Activated CD8-positive, alpha-beta memory T cell treated with anti-CD3 and anti-CD28 coated beads, Interleukin-2, amount 50 U/mL, for 1 hour (primary cell): ENCODE measurements around the gene PKMYT1.

Experiments used
- DNase-seq: peaks from one replicate; pipeline ENCODE4 v3.0.0-alpha.2; 2020; ENCODE audit errors: extremely low read depth

PKMYT1 gene

GRCh38 chr16:3017794-3018506, 37.7 kb upstream of the PKMYT1 start, which contains the start of gene CLDN6:
Gene CLDN6, minus strand, starts transcription at chr16:3018183. Its CDS starts 2,162 bp downstream, at chr16:3016021.
- DNase-seq = no peak

DNA sequence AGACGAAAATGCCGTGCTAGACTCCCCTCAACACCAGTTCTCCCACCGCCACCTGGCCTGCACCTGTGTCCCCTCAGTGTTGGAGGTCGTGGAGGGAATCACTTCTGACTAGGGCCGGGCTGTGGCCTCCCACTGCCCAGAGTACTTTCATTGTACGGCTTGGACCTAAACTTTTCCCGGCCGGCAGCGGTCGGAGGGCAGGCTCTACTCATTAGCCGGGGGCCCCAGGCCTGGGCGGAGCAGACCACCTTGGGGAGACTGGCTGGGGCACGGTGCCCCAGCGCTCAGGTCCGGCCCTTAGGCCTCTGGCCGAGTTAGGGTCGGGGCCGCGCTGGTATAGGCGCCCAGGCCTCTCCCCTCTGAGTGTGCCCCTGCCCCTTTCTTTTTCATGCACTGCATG, 37.1 kb upstream of the PKMYT1 start:
- no peak for DNase-seq

GRCh38 chr16:3015865-3016521, 35.7 kb upstream of the PKMYT1 start:
- DNase-seq = no peak

- no peak for DNase-seq
These were observed 34.7 kb upstream of the PKMYT1 start for GRCh38 chr16:3014971-3015370.

DNA sequence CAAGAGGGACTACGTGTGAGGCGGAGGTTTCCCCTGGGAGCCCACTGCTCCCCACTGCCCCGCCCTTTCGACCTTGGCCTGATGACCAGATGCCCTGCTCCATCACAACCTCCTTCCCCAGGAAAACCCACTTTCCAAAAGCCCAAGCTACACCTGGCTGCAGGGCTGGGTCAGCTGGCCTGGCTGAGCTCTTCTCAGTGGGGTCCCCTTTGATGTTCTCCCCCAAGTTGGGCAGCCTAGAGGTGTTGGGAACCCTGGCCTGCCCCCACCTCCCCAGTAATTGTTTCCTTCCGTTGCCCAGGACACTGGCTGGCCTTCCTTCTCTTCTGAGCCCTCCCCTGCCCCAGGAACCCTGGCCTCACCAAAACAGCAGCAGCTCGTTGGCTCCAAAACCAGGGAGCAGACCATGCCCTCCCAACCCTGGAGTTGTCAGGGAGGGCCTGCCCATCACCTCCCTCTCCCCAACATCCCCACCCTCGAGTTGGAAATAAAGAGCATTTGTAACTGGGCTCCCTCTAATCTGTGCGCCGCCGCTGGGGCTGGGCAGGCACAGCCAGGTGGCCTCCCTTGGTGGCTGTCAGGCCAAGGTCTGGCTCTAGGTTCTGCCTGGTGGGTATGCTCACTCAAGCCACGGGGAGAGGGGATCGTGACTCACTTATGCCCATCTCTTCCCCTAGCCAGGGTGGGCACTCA, 33.9 kb upstream of the PKMYT1 start:
- no peak for DNase-seq

- no peak for DNase-seq
These were observed 33.3 kb upstream of the PKMYT1 start for GRCh38 chr16:3013491-3013951.

DNA sequence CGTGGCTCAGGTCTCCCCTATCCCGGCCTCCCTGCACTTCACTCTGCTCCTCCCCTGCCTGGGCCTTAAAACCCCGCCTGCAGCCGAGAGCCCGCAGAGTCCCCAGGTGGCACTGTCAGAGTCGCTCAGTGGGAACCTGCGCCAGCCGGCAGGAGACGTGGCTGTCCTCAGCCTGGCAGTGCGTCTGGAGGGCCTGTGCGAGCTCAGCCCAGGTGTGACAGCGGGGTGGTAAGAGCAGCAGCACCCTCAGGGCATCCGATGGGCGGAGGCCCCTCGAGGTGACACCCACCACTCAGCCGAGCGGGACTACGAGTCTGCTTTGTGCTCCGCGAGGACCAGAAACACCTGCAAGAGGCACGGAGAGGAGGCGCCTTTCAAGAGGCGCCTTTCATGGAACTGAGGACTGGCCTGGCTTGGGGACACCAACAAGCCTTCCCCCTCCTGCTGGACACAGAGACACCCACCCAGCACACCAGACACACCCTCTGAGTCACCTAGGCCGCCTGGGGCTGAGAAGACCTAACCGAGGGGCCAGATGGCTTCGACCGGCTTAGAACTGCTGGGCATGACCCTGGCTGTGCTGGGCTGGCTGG, 32.7 kb upstream of the PKMYT1 start, which contains the start of gene CLDN9:
CLDN9 (plus strand) TSS at position 96 of the 593 bp plus-strand sequence; CDS start at position 536, 440 bp downstream.
- no peak for DNase-seq

- no peak for DNase-seq
These were observed 32.0 kb upstream of the PKMYT1 start for GRCh38 chr16:3012246-3012645.

- DNase-seq = no peak
These were observed 30.3 kb upstream of the PKMYT1 start for GRCh38 chr16:3010510-3010909.

- DNase-seq = no peak
These were observed 29.5 kb upstream of the PKMYT1 start for GRCh38 chr16:3009568-3010390.

DNA sequence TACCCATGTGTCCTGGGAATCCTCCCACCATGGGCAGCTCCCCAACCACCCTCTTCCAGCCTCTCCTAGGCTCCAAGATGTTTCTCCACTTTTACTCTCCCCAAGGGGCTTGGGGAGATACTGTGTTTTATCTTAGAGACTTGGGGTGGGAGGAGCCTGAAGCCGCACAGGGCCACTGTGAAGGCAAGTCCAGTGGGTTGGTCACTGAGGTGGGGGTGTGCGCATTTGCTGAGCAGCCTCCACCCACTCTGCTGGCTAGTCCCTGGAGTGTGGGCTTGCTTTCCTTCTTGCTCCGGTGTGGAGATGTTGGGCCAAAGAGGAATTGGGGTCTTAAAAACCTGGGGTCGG, 28.4 kb upstream of the PKMYT1 start:
- DNase-seq = no peak

GRCh38 chr16:3007957-3008689, 27.9 kb upstream of the PKMYT1 start:
- no peak for DNase-seq

DNA sequence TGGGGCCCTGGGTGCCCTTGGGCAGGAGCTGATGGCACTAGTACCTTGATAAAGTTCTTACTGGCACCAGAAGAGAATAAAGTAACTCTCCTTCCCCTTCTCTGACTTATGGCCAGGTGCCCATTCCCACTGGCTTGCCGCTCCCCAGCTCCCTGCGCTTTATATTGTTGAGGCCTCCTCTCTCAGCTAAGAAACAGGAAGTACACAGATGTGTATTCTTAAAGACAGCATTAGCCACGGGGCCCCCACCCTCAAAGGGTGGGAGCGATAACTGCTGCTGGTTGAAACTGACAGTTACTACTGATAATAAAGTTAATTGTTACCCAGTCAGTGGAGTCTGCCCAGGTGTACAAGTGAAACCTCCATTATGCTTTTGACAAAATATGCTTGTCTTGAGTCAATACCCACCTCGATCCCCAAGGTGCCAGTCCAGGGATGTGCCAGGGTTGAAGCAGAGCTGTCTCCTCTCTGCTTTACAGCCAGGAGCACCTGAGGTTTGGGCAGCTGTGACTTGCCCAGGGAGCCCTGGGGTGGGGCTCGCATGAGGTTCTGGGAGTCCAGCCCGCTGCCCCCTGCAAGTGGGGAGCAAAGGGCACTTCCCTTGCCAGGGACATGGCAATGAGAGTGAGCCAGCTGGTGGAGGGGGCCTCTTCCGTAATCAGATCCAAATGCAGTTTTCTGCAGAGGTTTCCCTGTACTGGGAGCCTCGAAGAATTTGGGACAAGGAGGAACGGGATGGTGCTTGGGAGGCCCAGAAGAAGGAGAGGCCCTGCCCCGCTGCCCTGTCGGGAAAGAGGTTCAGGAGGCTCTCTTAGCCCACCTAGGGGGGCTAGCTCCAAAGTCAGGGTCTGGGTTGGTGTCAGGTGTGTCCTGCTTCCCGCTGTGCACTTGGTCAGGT, 27.1 kb upstream of the PKMYT1 start:
- no peak for DNase-seq

DNA sequence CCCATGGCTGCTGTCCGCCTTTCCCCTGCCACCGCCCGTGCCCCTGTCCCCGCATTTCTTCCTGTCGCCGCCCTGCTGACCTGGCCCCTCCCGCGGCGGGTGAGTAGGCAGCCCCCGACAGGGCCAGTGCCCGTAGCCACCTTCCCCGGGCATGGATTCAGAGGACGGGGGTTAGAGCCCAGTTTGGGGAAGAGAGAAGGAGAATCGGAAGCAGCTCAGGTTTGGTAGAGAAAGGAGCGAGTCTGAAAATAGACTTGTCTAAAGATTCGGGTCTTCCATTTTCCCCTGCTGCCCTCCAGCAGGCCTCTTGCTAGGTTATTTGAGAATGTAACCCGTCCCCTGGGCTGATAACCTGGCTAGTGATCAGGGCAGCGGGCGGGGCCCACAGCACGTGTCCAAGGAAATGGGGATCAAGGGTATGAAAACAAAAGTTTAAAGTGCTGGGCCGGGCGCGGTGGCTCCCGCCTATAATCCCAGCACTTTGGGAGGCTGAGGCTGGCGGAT, 24.6 kb upstream of the PKMYT1 start:
- DNase-seq = no peak

DNA sequence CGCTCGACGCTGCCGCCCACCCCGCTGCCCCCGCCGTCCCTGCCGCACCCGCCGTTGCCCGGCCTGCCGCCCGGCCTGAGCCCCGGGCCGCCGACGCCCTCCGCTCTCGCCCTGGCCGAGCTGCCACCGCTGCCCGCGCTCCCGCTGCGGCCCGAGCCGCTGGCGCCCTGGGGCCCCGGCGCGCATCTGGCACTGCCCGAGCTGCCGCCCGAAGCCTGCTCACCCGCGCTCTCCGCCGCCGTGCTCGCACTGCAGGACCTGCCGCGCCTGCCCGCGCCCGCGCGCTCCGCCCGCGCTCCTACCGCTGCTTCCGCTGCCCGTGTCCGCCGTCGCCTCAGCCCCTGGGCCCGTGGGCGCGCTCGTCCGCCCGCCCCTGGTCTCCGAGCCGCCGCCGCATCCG, 24.1 kb upstream of the PKMYT1 start:
- DNase-seq = no peak

DNA sequence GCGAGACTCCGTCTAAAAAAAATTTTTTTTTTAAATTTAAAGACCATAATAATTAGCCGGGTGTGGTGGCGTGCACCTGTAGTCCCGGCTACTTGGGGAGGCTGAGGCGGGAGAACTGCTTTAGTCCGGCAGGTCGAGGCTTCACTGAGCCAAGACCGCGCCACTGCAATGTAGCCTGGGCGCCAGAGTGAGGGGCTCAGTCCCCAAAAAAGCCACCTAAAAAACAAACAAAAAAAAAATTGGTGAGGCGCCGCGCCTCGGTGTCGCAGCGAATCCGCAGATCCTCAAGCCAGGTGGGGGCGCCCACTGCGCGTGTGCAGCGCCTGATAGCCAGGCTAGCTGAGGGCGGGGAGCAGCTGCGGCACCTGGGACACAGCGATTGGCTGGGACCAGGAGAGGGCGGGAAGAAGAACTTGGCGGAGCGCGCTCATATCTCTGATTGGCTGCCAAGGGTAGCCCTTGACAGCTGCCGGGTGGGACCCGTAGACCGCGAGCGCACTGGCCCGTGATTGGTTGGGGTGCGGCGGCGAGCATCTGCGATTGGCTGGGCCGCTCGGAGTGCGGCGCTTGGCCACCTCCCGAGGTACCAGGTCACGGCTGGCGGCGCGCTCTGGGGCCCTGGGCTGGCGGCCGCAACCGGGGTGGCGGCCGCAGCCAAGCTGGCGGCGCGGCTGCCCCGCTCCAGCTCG, 23.5 kb upstream of the PKMYT1 start:
- DNase-seq = peak; percentile 88

DNA sequence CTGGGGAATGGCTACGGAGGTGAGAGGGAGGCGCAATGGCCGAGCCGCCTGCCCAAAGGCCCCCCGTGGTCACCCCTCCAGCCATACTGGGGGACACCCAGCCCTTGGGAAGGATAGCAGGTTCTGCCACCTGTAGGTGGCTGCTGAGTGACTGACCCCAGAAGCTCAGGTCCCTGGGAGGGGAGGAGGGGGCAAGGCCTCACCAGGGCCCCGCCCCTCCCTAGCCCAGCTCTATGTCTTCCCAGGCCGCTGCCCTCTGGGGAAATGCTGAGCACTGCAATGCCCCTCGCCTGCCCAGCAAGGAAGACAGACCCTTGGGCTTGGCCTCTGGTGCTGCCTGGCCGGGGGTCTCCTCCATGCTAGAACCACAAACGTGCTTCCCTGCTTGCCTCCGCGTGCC, 21.1 kb upstream of the PKMYT1 start:
- DNase-seq = no peak

DNA sequence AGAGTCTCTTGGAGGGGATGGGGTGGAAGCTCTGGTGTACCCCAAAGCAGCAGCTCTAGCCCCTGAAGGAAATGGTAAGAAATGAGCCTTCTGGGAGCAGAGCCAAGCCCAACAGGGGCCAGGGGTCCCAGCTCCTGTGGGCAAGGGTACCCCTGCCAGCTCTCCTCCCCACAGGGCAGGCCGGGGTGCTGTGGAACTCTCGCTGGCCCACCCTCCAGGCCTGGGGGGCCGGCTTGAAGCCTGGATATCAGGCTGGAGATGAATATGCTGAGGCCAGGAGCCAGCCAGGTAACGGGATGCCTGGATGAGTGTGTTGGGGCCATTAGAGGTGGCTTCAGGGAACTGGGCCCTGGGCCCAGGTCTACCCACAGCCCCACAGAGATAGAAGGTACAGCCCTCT, 20.3 kb upstream of the PKMYT1 start:
- no peak for DNase-seq

DNA sequence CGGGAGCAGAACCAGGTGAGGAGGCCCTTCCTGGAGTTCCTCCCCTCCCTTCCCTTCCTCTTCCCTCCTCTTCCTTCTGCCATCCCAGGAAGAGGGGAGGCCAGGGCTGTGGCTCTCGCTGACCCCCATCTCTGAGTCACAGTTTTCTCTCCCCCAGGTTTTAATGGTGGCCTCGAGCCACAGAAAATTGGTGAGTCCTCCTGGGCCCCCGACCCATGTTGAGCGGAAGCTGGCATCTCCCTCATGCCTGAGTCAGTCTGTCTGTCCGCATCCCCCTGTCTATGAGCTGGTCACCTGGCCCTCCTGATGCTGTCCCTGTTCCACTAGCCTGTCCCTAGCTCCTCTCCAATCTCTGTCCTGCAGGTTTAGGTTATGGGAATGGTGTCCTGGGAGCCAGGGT, 19.7 kb upstream of the PKMYT1 start:
- no peak for DNase-seq
